HG03064 (cell line): ENCODE measurements around the gene HDAC1.

Experiments used
- ATAC-seq: cut with Tn5 transposase; IDR thresholded peaks from one replicate; pipeline ENCODE4 v1.9.1; 2021; ENCODE audit warnings: low read depth; ENCODE audit not compliant: unreplicated experiment

Gene HDAC1

DNA sequence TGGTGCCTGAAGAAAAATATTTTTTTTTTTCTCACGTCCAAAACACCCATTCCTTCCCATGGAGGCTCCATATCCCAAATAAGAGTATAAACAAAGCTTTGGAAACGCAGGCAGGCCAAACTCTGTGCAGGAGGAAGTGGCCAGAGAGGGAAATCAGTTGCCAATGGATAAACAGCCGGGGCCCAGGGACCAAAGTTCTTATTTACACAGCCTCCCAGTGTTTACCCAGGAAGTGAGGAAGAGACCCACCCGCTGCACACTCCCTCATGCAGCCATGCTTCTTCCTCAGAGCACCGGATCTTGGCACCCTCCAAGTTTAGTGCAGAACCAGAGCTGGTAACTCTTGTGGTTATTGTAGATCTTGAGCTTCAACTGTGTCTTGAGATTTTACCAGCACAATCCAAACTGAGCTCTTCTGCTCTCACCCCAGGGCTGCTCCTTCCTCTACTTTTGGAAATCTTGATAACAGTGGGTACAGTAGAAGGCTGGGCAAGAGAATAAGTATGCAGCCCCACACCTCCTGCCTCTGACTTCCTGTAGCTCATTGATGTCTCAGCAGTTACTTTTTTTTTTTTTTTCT, 29.9 kb downstream of the HDAC1 start:
- no peak for ATAC-seq

DNA sequence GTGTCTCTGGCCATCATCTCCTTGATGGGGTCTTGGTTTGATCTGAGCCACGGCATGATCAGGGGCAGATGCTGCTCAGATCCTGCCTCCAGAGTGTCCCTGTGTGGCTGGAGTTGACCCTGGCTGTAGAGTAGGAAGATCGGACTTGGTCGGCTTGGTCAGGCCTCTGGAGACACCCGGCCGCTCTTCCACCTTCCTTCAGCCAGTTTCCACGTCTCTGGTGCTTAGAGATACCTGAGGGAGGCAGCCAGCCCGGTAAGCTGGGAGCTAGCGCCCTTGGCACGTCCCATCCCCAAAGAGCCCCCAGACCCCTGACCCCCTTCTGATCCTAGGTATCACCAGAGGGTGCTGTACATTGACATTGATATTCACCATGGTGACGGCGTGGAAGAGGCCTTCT, 35.3 kb downstream of the HDAC1 start:
- no peak for ATAC-seq

DNA sequence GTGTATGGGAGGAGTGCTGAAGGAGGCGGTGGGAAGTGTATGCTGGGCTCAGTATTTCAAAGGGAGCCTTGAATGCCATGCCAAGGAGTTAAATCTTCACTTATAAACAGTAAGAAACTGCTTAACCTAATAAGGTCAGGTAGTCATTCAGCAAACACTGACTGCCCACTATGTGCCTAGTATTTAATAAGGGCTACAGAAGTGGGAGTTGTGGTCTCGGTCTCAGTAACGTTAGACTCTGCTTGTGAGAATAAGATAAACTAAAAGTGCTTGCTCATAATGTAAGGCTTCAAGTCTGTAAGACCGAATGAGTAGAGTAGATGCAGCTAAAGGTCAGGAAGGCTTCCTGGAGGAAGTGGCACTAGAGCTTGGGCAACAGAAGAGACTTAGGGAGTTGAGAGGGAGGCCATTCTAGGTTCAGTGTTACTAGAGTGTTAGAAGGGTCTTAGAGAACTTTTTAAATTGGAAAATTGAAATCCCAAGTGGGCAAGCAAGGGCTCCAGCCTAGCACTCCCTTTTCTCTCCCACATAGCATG, 38.1 kb downstream of the HDAC1 start:
- no peak for ATAC-seq

DNA sequence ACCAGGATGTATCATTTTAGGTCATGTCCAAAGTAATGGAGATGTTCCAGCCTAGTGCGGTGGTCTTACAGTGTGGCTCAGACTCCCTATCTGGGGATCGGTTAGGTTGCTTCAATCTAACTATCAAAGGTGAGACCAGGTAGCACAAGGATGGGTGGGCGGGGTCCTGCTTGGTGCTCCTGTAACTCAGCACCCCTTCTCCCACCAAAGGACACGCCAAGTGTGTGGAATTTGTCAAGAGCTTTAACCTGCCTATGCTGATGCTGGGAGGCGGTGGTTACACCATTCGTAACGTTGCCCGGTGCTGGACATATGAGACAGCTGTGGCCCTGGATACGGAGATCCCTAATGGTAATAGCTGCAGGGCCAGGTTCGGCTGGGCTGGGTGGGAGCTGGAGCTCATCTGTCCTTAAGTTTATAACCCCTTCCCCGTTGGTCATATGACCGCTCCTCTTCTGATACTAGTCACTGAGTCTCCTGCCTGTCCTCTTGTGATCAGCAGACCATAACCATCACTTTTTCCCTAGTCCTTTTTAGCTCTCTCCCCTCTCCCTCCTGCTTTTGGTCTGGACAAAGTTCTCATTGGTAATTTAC, 38.8 kb downstream of the HDAC1 start:
- ATAC-seq, result no peak

DNA sequence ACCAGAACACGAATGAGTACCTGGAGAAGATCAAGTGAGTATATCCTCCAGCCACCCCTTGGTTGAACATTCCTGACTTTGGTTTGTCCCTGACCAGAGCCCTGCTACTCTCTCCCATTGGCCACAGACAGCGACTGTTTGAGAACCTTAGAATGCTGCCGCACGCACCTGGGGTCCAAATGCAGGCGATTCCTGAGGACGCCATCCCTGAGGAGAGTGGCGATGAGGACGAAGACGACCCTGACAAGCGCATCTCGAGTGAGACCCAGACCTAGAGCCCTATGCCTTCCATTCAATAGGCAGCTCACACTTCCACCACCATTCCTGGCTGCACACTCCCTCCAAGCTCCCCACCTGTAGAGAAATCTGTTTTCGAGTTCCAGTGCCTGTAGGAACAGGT, 39.7 kb downstream of the HDAC1 start:
- no peak for ATAC-seq

DNA sequence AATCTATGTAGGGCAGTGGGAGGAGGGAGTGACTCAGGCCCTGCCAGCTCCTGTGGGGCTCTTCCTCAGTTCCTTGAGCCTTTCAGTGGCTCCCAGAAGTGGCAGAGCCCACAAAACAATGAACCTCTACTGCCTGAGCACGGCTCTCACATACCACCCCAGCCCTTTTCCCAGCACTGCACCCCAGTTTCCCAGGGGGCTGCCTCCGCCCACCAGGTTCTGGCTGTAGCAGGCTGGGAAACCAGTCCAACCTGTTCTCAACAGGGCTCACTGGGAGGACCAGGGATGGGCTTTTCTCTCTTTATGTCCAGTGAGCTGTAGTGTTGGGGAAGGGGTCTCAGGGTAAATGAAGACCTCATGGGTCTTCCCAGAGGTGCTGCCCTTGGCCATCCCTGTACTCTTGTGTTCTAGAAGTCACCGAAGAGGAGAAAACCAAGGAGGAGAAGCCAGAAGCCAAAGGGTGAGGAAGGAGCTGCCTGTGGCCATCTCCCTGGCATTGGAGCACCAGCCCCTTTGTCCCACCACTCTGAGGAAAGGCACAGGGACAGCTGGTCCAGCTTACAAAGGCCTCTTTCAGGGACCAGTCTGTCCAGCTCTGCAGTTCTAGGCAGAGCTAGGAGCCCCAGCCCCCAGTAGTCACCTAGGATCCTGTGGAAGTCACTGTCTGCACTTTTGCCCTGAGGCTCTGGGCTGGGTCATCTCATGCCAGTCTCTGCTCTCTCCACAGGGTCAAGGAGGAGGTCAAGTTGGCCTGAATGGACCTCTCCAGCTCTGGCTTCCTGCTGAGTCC, 40.6 kb downstream of the HDAC1 start:
- no peak for ATAC-seq

DNA sequence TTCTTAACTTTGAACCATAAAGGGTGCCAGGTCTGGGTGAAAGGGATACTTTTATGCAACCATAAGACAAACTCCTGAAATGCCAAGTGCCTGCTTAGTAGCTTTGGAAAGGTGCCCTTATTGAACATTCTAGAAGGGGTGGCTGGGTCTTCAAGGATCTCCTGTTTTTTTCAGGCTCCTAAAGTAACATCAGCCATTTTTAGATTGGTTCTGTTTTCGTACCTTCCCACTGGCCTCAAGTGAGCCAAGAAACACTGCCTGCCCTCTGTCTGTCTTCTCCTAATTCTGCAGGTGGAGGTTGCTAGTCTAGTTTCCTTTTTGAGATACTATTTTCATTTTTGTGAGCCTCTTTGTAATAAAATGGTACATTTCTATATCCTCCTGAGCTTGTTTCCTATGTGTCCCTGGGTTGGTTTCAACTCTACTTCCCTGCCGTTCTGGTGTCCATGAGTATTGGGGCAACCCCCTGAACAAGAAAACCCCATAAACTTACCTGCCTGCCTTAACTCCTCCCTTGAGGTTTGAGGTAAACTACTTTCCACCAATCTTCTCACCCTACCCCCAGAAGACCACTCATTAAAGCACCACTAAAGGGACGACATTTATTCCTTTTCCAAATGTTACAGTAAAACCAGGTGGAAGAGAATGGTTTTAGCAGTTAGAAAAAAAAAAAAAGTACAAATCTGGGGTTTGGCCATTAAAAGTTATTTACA, 41.5 kb downstream of the HDAC1 start:
- ATAC-seq, result no peak

DNA sequence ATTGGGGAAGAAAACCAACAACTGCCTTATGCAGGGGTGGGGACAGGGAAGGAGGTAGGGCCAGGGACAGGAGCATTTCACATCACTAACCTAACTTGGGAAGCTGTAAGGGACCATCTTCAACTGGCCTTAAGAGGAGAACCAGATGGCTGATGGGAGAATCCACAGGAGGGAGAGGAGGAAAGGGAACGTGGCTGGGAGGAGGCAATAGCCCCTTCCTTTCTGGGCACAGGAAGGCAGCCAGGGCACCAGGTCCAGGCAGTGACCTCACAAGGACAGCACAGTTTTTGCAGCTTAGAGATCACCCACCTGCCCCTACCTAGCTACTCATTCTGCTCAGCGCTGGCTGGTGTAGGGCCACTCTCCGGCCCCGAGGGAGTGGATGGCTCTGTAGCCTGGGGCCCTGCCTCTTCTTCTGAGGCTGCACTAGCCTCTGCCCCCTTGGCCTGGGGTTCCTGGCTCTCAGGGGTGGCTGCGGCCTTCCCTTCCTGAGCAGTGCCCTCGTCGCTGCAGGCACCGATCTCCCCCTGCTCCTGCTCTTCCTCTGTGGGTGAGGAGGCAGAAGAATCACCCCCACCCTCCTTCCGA, 42.5 kb downstream of the HDAC1 start:
- no peak for ATAC-seq

DNA sequence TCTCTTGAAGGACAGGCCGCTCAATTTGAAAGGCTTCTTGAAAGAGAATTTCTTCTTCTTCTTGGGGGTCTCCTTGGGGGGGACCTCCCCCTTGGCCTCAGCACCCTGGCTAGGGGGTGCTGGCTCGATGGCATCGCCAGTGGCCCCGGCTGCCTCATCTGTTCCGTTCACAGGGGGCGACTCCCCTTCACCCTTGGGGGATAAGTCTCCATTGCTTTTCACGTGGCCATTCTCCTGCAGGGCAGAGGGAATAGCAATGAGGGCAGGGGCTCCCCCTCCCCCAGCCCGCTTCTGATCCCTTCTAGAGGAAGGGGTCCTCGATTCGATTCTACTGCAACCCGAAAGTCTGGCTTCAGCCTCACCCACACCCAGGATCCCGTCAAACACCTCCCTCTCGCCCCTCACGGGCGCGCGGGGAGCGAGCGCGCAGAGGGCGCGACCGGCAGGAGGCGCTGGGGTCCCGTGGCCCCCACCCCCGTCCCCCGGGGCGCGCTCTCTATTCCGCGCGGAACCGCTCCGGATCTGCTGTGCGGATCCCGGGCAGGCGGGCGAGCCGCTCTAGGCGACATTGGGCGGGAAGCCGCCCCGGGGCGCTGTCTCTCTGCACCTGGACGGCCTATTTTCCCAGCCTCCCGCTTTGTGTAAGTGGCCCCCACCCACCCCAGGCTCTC, 43.1 kb downstream of the HDAC1 start:
- ATAC-seq, result no peak

DNA sequence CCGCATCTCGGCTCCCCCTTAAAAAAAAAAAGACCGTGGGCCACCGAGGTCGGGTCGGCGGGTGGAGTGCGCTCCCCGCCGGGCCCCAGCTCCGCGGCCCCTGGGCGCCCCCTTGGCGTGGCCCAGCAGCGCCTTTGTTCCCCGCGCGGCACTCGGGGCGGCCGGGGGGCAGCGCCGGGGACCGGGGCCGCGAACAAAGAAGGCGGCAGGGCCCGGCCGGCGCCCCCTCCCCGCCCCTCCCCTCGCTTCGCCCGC, 43.6 kb downstream of the HDAC1 start:
- no peak for ATAC-seq

DNA sequence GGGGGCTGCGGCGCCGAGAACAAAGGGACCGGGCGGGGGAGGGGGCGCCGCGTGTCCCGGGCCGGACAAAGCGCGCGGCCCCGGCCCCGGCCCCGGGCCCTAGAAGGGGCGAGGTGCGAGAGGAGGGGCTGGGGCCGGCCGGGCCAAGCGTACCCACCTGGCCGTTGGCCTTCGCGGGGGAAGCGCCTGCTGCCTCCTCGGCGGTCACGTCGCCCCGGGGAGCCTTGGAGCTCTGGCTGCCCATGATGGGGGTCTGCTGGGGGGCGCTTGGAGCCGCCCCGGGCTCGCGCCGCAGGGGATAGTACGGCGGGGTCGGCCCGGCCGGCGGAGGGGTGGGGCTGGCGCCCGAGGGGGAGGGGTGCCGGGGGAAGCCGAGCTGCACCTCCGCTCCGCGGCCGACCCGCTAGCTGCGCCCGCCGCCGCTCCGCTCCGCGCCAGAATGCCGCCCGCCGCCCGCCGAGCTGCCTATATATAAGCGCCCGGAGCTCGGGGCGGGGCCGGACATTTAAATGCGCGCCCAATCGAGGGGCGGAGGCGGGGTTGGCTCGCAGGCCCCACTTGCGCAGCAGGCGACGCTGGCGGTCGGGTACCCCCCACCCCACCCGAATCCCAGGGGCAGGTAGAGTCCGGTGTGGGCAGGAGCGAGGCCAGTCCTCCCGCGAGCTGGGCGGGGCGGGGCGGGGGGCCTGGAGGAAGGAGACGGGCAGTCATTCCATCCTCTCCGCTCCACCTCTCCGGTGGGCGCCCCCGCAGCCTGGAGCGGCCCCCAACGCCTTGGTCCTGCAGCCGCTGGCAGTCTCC, 44.1 kb downstream of the HDAC1 start, which contains the start of gene MARCKSL1:
Gene MARCKSL1, minus strand, starts transcription at position 444 of the 801 bp plus-strand sequence. Its CDS starts 200 bp downstream, at position 244.
- ATAC-seq, result no peak

DNA sequence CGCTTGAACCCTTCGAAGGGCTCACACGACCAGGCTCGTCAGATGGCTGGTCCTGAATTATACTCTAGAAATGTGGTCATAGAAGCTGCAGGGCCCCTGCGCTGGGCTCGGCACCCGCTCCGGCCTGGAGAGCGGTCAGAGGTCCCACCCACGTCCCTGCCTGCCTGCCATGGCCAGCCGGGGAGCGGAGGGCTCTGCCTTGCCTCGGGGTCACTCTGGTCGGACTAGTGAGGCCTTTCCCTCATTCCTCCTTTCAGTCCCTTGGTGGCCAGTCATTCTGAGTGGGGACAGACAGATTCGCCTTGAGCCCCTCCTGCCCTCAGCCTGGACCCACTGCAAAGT, 44.7 kb downstream of the HDAC1 start:
- ATAC-seq, result no peak

DNA sequence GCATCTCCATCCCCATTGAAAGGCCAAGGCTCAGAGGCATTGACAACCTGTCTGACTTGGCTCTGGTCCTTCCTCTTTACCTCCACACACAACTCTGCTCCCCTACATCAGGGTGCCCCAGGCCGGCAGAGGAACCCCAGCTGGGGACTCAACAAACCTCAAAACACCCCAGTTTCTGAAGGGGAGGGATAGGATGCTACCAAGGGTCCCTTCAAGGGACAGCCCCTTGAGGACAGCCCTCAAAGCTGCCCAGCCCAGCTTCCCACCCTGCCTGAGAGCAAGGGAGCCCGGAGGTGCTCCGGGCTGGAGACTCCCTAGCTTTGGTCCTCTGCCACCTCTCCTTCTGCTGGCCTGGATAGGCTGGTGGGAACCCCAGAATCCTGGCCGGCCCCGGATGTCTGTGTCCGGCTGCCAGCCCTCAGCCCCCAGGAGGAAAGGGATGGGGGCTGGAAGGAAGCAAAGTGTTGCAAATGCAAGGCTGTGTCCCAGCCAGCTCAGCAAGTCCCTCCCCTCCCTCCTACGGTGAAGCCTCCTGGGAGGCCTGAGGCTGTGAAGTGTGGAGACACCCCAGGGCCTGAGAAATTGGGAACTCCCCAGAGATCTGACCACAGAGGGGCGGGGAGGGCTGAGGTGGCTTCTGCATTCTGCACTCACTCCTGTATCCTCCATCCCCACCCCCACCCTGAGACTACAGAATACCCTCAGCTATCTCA, 45.2 kb downstream of the HDAC1 start:
- ATAC-seq, result no peak

DNA sequence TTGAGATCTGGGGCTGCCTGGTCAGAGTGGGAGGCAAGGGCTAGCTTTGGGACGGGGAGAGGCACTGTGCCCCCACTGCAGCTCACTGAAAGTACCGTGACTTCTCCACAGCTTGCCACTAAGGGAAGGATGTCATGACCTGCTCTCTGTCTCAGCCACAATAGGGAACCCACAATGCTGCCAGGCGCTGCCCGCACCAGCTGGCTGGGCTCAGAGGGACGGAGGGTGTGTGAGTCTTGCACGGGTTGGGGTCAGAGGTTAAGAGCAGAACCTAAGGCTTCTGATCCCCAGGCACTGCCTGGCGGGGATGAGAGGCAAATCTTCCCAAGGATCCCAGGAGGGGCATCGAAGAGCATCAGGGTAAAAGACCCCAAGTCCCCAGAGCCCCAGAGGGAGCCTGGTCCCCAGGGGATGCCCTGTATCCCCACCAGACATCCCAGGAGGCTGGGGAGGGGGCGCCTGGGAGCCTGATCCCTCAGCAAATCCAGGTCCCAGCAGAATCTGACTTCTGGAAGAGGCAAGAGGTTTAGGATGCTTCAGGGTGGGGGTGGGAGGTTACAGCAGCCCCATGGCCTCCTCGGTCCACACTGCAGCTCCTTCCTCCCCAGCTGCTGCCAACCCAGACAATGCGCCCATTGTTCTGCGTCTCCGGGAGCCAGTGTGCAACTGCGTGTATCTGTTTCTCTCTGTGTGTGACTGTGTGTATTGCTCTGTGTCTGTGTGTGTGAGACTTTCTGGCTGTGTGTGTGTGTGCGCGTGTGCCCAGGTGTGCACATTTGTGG, 46.2 kb downstream of the HDAC1 start:
- no peak for ATAC-seq

DNA sequence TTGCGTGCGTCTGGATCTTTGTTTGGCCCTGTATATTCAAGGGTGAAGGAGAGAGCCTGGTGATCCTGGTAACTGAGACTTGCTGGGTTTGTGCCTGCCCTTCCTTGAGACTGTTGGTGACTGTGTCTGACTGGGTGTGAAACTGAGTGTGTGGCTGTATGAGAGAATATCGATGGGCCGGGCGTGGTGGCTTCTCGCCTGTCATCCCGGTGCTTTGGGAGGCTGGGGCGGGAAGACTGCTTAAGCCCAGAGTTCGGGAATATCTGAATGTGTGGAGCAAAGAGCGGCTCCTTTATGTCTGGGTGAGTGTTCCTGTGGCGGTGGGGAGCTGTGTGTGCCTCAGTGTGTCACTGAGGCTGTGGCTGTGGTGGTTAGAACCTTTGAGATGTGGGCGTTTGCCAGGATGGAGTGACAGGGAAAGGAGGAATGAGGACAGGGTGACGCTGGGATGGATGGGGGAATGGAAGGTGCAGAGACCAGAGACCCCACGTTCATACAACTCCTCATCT, 46.8 kb downstream of the HDAC1 start:
- no peak for ATAC-seq

DNA sequence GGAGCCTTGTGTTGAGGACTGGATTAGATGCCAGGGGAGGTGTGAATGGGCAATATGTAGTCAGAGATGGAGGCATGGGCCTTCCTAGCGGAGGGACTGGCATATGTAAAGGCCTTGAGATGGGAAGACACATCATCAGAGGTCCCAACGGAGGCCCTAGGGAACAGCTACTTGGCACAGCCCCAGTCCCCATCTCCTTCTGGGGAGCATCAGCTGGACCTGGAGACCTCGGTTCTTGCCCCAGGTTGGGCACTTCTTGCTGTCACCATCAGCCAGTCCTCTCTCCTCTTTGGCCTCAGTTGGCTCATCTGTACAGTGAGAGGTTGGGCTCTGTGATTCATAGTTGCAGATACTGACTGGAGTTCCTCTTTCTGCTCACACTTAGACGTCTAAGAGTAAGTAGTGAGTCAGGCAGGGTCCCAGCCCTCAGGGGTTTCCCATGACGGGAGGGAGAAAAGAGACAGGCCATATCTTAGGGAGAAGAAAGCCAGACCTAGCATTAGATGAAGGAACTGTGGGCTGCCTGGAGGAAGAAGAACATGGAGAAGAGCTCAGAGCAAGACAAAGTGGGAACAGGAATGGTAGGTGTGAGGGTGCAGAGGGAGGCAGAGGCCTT, 47.6 kb downstream of the HDAC1 start:
- ATAC-seq, result no peak

DNA sequence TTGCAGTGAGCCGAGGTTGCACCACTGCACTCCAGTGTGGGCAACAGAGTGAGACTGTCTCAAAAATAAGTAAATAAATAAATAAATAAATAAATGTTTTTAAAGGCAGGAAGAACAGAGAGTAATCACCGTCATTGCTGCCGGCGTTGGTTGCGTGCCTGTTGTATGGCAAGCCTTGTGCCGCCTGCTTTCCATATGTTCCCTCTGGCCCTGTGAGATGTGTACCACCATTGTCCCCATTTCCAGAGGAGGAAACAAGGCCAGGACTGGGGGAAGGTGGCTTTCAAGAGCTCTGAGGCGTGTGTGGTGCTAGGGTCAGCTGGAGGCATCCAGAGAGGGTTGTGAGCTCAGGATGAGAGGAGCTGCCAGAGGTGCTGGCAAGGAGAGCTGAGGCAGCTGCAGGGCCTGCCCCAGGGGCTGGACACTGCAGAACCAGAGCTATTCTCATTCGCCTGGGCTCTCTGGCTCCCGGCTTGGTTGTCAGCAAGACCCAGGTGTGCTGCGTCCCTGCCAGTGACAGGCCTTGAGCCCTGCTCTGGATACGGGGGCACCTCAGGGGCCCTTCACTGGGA, 49.4 kb downstream of the HDAC1 start:
- ATAC-seq, result no peak
